ENCODE data around the gene C10orf90. TPM values are rescaled to one million over a fixed set of nuclear protein-coding genes. Genes with fewer than 3 reads are reported as not detected.

C10orf90 gene
- total and polyA plus RNA-seq, 2 of the 8 experiments (the other 6 are each of a cell fraction or from before 2014, with no cell fraction given) = 0.21 TPM; not detected in 1

GRCh38 chr10:126712681-126713080, 42.2 kb upstream of the C10orf90 start:
- Histone ChIP-seq H3K79me1 (ENCODE audit: low read depth, low read length) (no peaks in the 10 kb centered on the region), H3K4me1 (replicated peaks in 1 of 4; ENCODE audit: control insufficient read depth in 3 of 4, insufficient read depth in 4 of 4, low read length in 3 of 4) (no peaks in the 10 kb centered on the region), H4K91ac (replicated peaks; ENCODE audit: insufficient read length, low read length) (no peak overlapping the region), H2BK12ac (ENCODE audit: low read depth, low read length) (no peak overlapping the region), H3K27me3 (replicated peaks in 1 of 4; ENCODE audit: control insufficient read depth in 3 of 4, extremely low read depth in 1 of 4, insufficient read depth in 3 of 4, low read length in 3 of 4) (no peaks in the 10 kb centered on the region), H3K18ac (ENCODE audit: extremely low read depth, low read length) (no peak overlapping the region), H3K23ac (ENCODE audit: insufficient read length) (no peak overlapping the region), H4K8ac (ENCODE audit: extremely low read depth, insufficient read depth, low read length) (no peak overlapping the region), H3K56ac (replicated peaks; ENCODE audit: insufficient read length, low read depth, low read length) (no peak overlapping the region), H2BK20ac (ENCODE audit: low read length) (no peak overlapping the region), H2BK15ac (ENCODE audit: low read length) (no peak overlapping the region), H3K9me3 (ENCODE audit: insufficient read depth in 2 of 2, low read depth in 1 of 2, low read length in 1 of 2) (0 out of 4 replicates have a peak, but pooled peaks cover 3 to 8% of the 10 kb centered on the region in 2 experiments), H2BK5ac (ENCODE audit: low read depth, low read length) (no peak overlapping the region), H3K9ac (replicated peaks in 1 of 4; ENCODE audit: extremely low read depth in 1 of 4, low read depth in 3 of 4, low read length in 3 of 4) (no peak overlapping the region), H3K4me2 (ENCODE audit: insufficient read depth in 1 of 2, low read depth in 2 of 2, low read length in 2 of 2) (no peak overlapping the region), H3K27ac (ENCODE audit: low read depth, low read length) (no peak overlapping the region), H2AK5ac (ENCODE audit: low read depth, low read length) (no peak overlapping the region), H3K23me2 (ENCODE audit: low read depth, low read length) (no peaks in the 10 kb centered on the region), H4K20me1 (replicated peaks in 1 of 2; ENCODE audit: control insufficient read depth in 1 of 2, insufficient read depth in 2 of 2, low read length in 2 of 2) (no peaks in the 10 kb centered on the region), H3K14ac (ENCODE audit: insufficient read length) (no peak overlapping the region), H3K36me3 (ENCODE audit: control insufficient read depth in 2 of 4, insufficient read depth in 4 of 4, low read length in 3 of 4) (no peaks in the 10 kb centered on the region), H4K5ac (ENCODE audit: insufficient read length, low read depth, low read length) (no peak overlapping the region), H3K4ac (replicated peaks; ENCODE audit: insufficient read length, low read depth, low read length) (no peak overlapping the region), H3K79me2 (ENCODE audit: control insufficient read depth in 1 of 2, insufficient read depth in 2 of 2, low read length in 2 of 2) (no peaks in the 10 kb centered on the region), H2AFZ (ENCODE audit: low read length) (no peak overlapping the region), H2BK120ac (replicated peaks; ENCODE audit: low read depth, low read length) (no peak overlapping the region), H3K4me3 (ENCODE audit: extremely low read depth in 1 of 4, insufficient read depth in 2 of 4, low read depth in 3 of 4, low read length in 4 of 4) (no peak overlapping the region)
- 76% methylated on average over 6 of the region's 6 CpGs; no CpG with 5 or more reads in 1 of the 2 experiments for WGBS, 2 experiments (ENCODE audit: extremely low coverage in 1 of 2, insufficient coverage in 1 of 2, insufficient read length in 1 of 2, insufficient replicate concordance in 2 of 2, low coverage in 1 of 2, low lambda C conversion rate in 2 of 2, missing lambda C conversion rate in 1 of 2)
- ChIA-PET CTCF (ENCODE audit: partially characterized antibody) (interaction anchor here (0.6 kb wide), 1 partner anchor 115 kb away, joined by 3 read pairs; no protein-coding TSS in a partner anchor), POLR2A (ENCODE audit: partially characterized antibody) (no interaction called here)
- DNase-seq (ENCODE audit: low read depth in 1 of 2, low spot score in 2 of 2) (peak in 1 of 2 experiments; percentile 20), FAIRE-seq (no peak)
- TF ChIP-seq SRF (IDR thresholded peaks at IDR 0.05; ENCODE audit: low read depth, low read length) (no peak), ATF2 (IDR thresholded peaks at IDR 0.05; ENCODE audit: low read length) (no peak), SIRT6 (IDR thresholded peaks at IDR 0.05; ENCODE audit: low read length) (no peak), YY1 (IDR thresholded peaks at IDR 0.05; ENCODE audit: low read depth, low read length) (no peak), RNF2 (IDR thresholded peaks at IDR 0.05; ENCODE audit: borderline replicate concordance, low read depth, low read length, missing control alignments, poor library complexity, severe bottlenecking) (no peak), SIN3A (conservative IDR thresholded peaks at IDR 0.05 in 1 of 2, IDR thresholded peaks at IDR 0.05 in 1 of 2; ENCODE audit: low read depth in 1 of 2, low read length in 2 of 2) (no peak)

Measured in H1 (cell line).